K562 (cell line): ENCODE measurements around the gene WLS.

Experiments used
- CHD4 ChIP-seq: fragments of 200-600 bp; sonication (generic); IDR thresholded peaks from 3 replicates; pipeline ENCODE4 v1.6.1; 2012; ENCODE audit warnings: low read depth, mild to moderate bottlenecking, mixed read lengths, low read length, inconsistent platforms; ENCODE audit not compliant: insufficient read depth, insufficient replicate concordance, poor library complexity, severe bottlenecking
- LARP7 ChIP-seq: fragments of 450-650 bp; IDR thresholded peaks from 2 replicates; pipeline ENCODE4 v1.6.1; 2016
- RAD21 ChIP-seq, 2 experiments: fragments of 250-450 bp in 1 of 2; fragments of 450-650 bp in 1 of 2; sonication (Bioruptor Pico) in 1 of 2; formaldehyde crosslinking in 1 of 2; IDR thresholded peaks in 1 of 2; conservative IDR thresholded peaks in 1 of 2; 2 replicates each; pipeline versions ENCODE4 v1.4.0 to v1.8.0; 2020 to 2022; ENCODE audit warnings: mild to moderate bottlenecking in 2 of 2, moderate library complexity in 1 of 2
- SRF ChIP-seq, 2 experiments: fragments of 250-450, 450-650 bp in 1 of 2; sonication (Bioruptor Pico) in 1 of 2; sonication (generic) in 1 of 2; formaldehyde crosslinking; IDR thresholded peaks; 2 replicates each; pipeline versions ENCODE4 v1.5.0 to v1.5.1; 2020 to 2022; ENCODE audit warnings: mild to moderate bottlenecking in 1 of 2, missing genetic modification reagents in 1 of 2
- STAT5A ChIP-seq: IDR thresholded peaks from 2 replicates; pipeline ENCODE4 v1.6.1; 2012; ENCODE audit warnings: low read length, inconsistent platforms, borderline replicate concordance
- ZBED1 ChIP-seq: IDR thresholded peaks from 2 replicates; pipeline ENCODE4 v1.6.1; 2014
- ZNF282 ChIP-seq: sonication (generic); formaldehyde crosslinking; IDR thresholded peaks from 2 replicates; pipeline ENCODE4 v1.8.1; 2023; ENCODE audit warnings: missing genetic modification reagents

- TF ChIP-seq SRF (CRISPR knock-in tag; IDR thresholded peaks at IDR 0.05) (no peak), CHD4 (no peak), ZNF282 (CRISPR knock-in tag) (no peak), RAD21 (CRISPR knock-in tag; conservative IDR thresholded peaks at IDR 0.05 in 1 of 2, IDR thresholded peaks at IDR 0.05 in 1 of 2) (no peak), LARP7 (no peak), STAT5A (no peak), ZBED1 (no peak)
These were observed 34.9 kb downstream of the WLS start for GRCh38 chr1:68197461-68197860.
